Sigmoid colon (tissue), 3 donors: ENCODE results near the gene GPNMB.

Source experiments
- CTCF ChIP-seq, 4 experiments: fragments of 450-650 bp in 3 of 4; fragments of 200-600 bp in 1 of 4; IDR thresholded peaks; one replicate each; pipeline ENCODE4 v1.5.1; 2016 to 2019; ENCODE audit warnings: antibody characterized with exemption in 4 of 4, mild to moderate bottlenecking in 3 of 4, moderate library complexity in 2 of 4
- POLR2A ChIP-seq, 2 donors: fragments of 450-650 bp; IDR thresholded peaks; one replicate each; pipeline ENCODE4 v1.6.1; 2016; ENCODE audit warnings: antibody characterized with exemption in 2 of 2, mild to moderate bottlenecking in 2 of 2, moderate library complexity in 2 of 2

- TF ChIP-seq CTCF (IDR thresholded peaks at IDR 0.05) (no peak), POLR2A (IDR thresholded peaks at IDR 0.05) (no peak)
These were observed 13.6 kb upstream of the GPNMB start for GRCh38 chr7:23232966-23233365.
